Stromal cell of bone marrow (primary cell): ENCODE data around the gene ADAMTSL3.
"Not testable (repeated sequence)": the region's sequence is repeated elsewhere in the genome, so short reads cannot be mapped to it uniquely, and the experiment has no call there.

Experiments
- DNase-seq: peaks from one replicate; pipeline ENCODE4 v3.0.0-alpha.2; 2012; ENCODE audit warnings: low read depth

ADAMTSL3 gene

DNA sequence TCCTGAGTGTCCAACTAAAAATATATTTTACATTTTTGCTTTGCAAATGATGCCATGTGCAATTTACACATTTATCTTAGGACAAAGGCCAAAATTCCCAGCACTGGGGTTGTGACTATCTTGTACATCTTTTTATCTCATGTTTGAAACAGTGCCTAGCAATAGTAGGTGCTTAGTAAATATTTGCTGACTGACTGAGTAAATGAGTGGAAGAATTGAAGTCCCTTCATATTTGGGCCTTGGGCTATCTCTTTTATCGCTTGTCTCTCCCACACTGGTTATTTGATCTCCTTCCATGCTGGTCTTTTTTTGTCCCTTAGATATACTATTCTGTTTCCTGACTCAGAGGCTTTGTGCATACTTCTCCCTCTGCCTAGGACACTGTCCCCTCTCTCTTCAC, 368.6 kb downstream of the ADAMTSL3 start:
- no peak for DNase-seq

DNA sequence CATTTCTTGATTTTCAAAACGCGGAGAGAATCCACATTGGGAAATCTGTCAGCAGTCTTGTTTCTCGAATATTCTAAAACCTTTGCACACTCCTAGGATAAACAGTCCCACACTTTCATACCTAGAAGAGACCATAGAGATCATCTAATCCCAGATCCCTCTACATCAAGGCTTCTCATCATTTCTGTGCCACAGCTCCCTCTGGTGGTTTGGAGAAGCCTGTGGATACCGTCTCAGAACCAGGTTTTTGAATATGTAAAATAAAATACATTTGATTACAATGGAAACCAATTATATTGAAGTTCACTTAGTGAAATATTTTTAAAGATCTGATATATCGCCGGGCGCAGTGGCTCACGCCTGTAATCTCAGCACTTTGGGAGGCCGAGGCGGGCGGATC, 369.7 kb downstream of the ADAMTSL3 start:
- DNase-seq: peak; percentile 13

DNA sequence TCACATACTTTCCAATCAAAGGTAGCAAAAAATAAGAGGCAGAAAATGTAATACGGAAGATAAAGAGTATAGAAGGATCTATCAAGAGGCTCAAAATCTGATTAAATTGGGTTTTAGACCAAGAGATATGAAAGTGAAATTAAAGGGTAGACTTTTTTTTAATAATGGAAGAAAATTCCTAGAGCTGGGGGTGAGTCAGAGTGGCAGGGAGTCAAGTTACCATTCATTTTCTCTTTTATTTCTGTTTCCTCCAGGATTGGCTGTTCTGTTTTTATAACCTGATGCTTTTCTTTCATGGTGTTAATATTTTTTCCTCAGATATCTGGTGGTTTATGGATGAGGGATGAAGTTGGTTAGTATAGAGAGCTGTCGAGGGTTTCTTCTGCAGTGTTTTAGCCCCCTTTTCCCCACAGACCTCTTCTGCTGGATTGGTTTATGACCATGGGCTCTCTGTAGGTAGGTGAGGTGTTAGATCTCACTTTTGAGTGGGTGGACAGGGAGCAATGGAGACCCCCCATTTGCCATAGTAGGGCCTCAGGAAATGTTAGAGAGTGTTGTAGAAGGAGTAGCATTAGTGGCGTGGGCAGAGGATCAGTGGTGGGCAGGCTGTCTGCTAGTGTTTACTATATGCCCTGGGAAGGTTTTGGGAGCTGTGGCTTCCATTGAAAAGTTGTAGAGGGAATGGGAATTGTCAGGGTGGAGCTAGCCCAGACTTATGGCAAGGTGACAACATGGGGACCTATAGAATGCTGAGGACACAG, 380.1 kb downstream of the ADAMTSL3 start:
- peak; percentile 13 for DNase-seq

- DNase-seq: no peak
These were observed 380.9 kb downstream of the ADAMTSL3 start for GRCh38 chr15:84034578-84035398.

- peak; percentile 29 for DNase-seq
These were observed 381.5 kb downstream of the ADAMTSL3 start for GRCh38 chr15:84035399-84035766.

- DNase-seq: no peak
These were observed 383.4 kb downstream of the ADAMTSL3 start for GRCh38 chr15:84037301-84037700.

GRCh38 chr15:84042434-84043056, 388.6 kb downstream of the ADAMTSL3 start:
- DNase-seq: not testable (repeated sequence)

DNA sequence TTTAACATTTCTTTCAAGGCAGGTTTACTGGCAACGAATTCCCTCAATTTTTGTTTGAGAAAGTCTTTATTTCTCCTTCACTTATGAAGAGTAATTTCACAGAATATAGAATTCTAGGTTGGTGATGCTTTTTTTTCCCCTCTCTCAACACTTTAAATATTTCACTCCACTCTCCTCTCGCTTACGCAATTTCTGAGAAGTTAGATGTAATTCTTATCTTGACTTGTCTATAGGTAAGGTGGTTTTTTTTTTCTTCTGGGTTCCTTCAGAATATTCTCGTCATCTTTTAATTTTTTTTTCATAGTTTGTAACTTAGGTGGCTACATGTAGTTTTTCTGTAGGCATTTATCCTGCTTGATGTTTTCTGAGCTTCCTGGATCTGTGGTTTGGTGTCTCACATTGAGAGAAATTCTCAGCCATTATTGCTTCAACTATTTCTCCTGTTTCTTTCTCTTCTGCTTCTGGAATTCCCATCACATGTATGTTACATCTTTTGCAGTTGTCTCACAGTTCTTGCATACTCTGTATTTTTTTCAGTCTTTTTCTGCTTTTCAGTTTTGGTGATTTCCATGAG, 392.2 kb downstream of the ADAMTSL3 start:
- DNase-seq: no peak

GRCh38 chr15:84049480-84049879, 395.6 kb downstream of the ADAMTSL3 start:
- DNase-seq: not testable (repeated sequence)

GRCh38 chr15:84050076-84050475, 396.2 kb downstream of the ADAMTSL3 start:
- no peak for DNase-seq

GRCh38 chr15:84051146-84051545, 397.2 kb downstream of the ADAMTSL3 start:
- not testable (repeated sequence) for DNase-seq

- DNase-seq: not testable (repeated sequence)
These were observed 400.6 kb downstream of the ADAMTSL3 start for GRCh38 chr15:84054544-84054943.

DNA sequence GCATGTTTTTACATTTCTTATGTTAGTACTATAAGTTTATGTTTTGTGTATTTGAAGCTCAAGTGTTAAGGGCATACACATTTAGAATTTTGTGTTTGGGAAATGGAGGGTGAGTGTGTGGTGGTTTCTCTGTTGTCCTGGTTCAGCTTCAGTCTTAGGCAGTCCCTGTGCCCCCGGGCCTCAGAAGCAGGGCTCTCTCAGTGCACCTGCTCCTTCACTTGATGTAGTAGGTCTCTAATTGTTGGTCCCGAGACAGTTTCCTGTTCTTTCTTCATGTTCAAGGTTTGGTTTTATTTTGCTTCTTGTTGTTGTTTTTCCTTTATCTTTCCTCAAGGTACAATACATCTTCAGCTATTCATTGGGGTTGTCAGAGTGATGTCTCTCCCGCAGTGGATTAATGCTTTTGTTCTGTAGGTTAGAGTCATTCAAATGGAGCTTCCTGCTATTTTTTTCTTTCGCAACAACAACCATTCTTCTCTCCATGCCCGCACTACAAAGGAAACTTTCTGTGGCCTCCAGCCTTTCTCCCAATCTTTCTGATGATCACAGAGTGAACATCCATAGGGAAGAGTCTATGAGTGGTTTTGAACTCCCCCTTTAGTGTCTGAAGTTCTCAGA, 403.9 kb downstream of the ADAMTSL3 start:
- no peak for DNase-seq

DNA sequence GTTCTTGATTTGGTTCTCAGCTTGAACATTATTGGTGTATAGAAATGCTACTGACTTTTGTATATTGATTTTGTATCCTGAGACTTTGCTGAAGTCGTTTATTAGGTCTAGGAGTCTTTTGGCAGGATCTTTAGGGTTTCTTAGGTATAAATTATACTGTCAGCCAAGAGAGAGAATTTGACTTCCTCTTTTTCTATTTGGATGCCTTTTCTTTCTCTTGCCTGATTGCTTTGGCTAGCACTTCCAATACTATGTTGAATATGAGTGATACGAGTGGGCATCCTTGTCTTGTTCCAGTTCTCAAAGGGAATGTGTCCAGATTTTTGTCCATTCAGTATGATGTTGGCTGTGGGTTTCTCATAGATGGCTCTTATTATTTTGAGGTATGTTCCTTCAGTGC, 409.8 kb downstream of the ADAMTSL3 start:
- DNase-seq: not testable (repeated sequence)

DNA sequence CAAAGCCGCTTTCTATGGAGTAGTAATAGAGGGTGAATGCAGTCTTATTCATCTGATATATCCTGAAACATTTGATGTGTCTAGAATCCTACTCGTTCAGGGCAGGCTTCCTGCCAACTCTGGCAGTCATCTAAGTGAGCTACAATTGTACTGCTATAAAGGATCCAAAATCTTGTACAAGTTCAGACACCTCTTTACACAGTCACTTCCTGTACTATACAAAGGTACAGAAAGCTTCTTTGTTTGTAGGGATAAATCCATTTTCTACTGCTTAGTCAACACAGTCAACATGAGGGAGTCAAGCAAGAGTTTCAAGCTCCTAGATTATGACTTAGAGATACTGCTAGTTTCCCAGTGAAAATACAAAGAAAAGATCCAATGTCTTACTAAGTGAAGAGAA, 414.8 kb downstream of the ADAMTSL3 start:
- DNase-seq: not testable (repeated sequence)

- DNase-seq: not testable (repeated sequence)
These were observed 424.1 kb downstream of the ADAMTSL3 start for GRCh38 chr15:84078038-84078437.

DNA sequence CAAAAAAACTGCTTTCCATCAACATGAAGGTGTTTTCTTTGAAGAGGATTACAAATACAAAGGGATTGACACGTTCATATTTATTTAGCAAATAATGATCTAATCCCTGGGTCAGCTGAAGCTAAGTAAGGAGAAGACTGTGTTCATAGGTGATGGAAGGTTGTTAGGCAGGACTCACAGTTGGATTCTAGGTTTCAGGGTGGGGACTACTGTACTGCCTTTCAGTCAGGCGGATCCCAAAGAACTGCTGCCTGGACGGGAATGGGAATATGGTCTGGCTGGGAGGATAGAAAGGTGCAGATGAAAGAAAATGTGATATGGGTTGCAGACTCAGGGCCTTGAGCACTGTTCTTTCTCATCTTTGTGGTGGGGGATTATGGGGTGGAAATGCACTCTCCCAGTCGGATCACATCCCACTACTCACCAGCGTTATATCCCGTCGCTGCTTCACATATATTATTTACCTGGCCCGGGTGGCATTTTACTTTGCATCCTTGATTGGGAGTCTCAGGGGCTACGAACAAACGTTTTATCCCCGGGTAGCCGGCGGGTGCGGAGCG, 425.5 kb downstream of the ADAMTSL3 start:
- DNase-seq: not testable (repeated sequence)

DNA sequence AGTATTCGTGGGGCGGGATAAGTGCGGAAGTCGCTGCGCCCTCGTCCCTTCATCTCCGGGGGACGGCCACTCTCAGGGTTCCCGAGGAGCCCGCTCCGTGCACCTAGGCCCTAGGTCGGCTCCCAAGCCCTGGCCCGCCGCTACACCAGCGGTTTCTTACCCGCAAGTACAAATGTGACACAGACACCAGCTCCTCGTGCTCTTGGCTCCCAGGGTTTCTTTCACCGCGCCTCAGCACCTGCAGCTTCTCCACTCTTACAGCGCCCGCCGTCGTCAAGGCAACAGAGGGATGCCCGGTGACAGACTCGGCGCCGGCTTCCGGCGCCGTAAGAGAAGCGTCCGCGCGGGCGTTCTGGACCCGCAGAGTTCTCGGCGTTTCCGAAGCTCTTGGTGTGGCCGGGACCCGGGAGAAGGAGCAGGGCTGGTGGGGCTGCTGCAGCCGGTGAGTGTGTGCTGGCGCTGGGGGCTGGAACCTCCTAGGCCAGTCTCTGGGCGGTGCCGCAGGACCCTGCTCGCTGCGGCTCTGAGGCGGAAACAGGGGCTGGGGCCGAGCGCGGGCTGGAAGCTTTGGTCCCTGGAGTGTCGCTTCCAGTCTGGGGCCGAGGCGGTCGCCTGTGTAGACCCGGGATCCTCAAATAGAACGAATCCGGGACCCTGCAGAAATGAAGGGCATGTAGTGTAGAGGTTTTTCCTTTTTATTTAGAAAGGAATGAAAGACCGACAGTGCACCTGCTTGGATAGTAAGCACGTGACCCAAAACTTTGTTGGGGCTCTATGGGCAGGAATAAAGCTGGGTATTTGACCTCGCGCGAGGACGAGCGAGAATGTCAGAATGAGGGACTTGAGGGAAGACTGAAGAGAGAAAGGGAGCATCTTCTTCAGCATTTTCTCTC, 426.2 kb downstream of the ADAMTSL3 start:
- no peak for DNase-seq

GRCh38 chr15:84080778-84081084, 426.8 kb downstream of the ADAMTSL3 start:
- DNase-seq: not testable (repeated sequence)

GRCh38 chr15:84081391-84082168, 427.7 kb downstream of the ADAMTSL3 start:
- DNase-seq: no peak
